Kidney epithelial cell (primary cell): Measurements from ENCODE around the gene POP4. TPM values are rescaled to one million over a fixed set of nuclear protein-coding genes. Genes with fewer than 3 reads are reported as not detected.

Source experiments
- DNase-seq: peaks from one replicate; pipeline ENCODE4 v3.0.0-alpha.2; 2010; ENCODE audit warnings: low read depth
- H3K27me3 ChIP-seq: 2 replicates; pipeline ENCODE4 v1.6.0; 2011; ENCODE audit warnings: low read length; ENCODE audit not compliant: control insufficient read depth, insufficient read depth
- H3K36me3 ChIP-seq: 2 replicates; pipeline ENCODE4 v1.5.1; 2011; ENCODE audit warnings: low read length; ENCODE audit not compliant: control insufficient read depth, insufficient read depth
- H3K4me3 ChIP-seq: 2 replicates; pipeline ENCODE4 v1.5.1; 2011; ENCODE audit warnings: low read depth, mild to moderate bottlenecking, control low read depth, low read length
- CTCF ChIP-seq: IDR thresholded peaks from 2 replicates; pipeline ENCODE4 v1.5.1; 2011; ENCODE audit warnings: mild to moderate bottlenecking, moderate library complexity, low read length, control low read depth, inconsistent platforms; ENCODE audit not compliant: insufficient read depth, poor library complexity, severe bottlenecking
- total RNA-seq: library from RNA; depleted of rRNA; stranded (reverse); fragments of >200 nt; gene quantifications from 2 replicates; pipeline ENCODE4 v1.2.3, GENCODE V29; 2015

The POP4 gene
- total RNA-seq, 1 donor from 2014 or later = 68.1 TPM

GRCh38 chr19:29567366-29567915, 38.6 kb upstream of the POP4 start:
- no peak for DNase-seq

GRCh38 chr19:29568036-29569025, 37.8 kb upstream of the POP4 start:
- TF ChIP-seq CTCF = no peak
- Histone ChIP-seq H3K27me3 (peaks cover 5% of the 10 kb centered on the region), H3K36me3 (no peaks in the 10 kb centered on the region), H3K4me3 (no peak overlapping the region)
- no peak for DNase-seq

More at GRCh38 chr19:29567366-29567915, 38.6 kb upstream of the POP4 start:
- Histone ChIP-seq H3K4me3 (no peak overlapping the region), H3K27me3 (peaks cover 5% of the 10 kb centered on the region), H3K36me3 (no peaks in the 10 kb centered on the region)
- TF ChIP-seq CTCF = no peak

GRCh38 chr19:29569038-29569911, 36.8 kb upstream of the POP4 start:
- H3K36me3 ChIP-seq = no peaks in the 10 kb centered on the region
- TF ChIP-seq CTCF = no peak
- H3K27me3 ChIP-seq = peaks cover 3% of the 10 kb centered on the region
- H3K4me3 ChIP-seq = no peak overlapping the region
- no peak for DNase-seq

- Histone ChIP-seq H3K4me3 (no peak overlapping the region), H3K36me3 (no peaks in the 10 kb centered on the region), H3K27me3 (peaks cover 6% of the 10 kb centered on the region)
- TF ChIP-seq CTCF = no peak
- DNase-seq = no peak
Measured at GRCh38 chr19:29571181-29571580, 34.9 kb upstream of the POP4 start.

- no peak for TF ChIP-seq CTCF
- Histone ChIP-seq H3K36me3 (no peaks in the 10 kb centered on the region), H3K27me3 (peaks cover 6% of the 10 kb centered on the region), H3K4me3 (no peak overlapping the region)
- DNase-seq = no peak
Measured at GRCh38 chr19:29573486-29573885, 32.6 kb upstream of the POP4 start.
